ENCODE measurements around the gene KNDC1.

KNDC1 gene

GRCh38 chr10:133266056-133266795 lies 106.2 kb downstream of the KNDC1 start:
- no peak for DNase-seq

DNA sequence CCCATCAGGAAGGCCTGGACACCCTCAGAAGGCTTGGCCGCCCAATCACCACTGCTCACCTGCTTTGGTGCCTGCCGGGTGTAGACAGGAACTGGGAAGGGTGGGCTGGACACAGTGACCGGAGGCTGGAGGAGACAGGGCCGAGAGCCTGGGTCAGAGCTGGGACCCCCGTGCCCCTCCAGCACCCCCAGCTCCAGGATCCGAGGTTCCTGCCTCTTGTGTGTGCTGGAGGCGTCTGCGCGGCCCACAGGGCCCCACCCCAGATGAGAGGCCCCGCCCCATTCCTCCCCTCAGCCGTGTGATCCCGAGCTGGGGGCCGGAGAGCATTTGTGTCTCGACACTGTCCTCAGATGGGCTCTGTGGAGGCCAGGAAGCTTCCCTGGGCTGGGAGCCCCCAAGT lies 107.3 kb downstream of the KNDC1 start:
- DNase-seq: no peak

GRCh38 chr10:133267829-133268228 lies 107.8 kb downstream of the KNDC1 start:
- DNase-seq: no peak

DNA sequence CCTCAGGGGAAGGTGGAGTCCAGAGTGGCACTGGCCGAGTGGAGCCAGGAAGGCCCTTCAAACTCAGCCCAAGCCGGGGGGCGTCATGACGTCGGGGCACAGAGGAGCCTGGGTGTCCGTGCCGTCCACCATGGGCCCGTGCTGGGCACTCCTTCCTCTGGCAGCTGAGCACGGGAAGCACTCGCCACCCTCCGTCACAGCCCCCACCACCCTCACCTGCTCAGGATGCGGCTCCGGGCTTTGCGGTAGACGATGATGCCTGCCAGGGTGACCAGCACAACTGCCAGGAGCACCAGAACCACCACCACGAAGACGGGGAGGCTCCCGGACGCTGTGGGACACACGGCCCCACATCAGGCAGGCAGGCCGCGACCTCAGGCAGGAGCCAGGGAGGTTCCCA lies 108.5 kb downstream of the KNDC1 start:
- no peak for DNase-seq

GRCh38 chr10:133269367-133269766 lies 109.3 kb downstream of the KNDC1 start:
- no peak for DNase-seq

DNA sequence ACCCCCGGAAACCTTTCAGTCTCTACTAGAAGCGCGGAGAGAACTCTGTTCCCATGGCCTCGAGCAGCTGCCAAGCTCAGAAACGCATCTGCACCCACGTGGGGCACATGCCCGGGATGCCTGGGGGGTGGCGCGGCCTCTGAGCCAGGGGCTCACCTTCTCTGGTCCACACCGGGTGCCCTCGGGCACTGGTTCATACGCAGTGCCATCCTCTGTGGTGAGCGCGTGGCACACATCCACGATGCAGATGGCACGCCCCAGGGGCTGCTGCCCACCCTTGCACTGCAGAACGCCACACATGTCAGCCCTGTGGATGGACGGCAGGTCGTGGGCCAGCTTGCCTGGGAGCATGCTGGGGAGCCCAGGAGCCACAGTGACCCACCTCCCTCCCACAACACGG lies 110.2 kb downstream of the KNDC1 start:
- DNase-seq: no peak

GRCh38 chr10:133270773-133271297 lies 110.8 kb downstream of the KNDC1 start:
- DNase-seq: no peak

- no peak for DNase-seq
These were observed 111.7 kb downstream of the KNDC1 start for GRCh38 chr10:133271521-133272300.

GRCh38 chr10:133272301-133272963 lies 112.4 kb downstream of the KNDC1 start:
- no peak for DNase-seq

GRCh38 chr10:133272964-133273420 lies 113.0 kb downstream of the KNDC1 start:
- no peak for DNase-seq

DNA sequence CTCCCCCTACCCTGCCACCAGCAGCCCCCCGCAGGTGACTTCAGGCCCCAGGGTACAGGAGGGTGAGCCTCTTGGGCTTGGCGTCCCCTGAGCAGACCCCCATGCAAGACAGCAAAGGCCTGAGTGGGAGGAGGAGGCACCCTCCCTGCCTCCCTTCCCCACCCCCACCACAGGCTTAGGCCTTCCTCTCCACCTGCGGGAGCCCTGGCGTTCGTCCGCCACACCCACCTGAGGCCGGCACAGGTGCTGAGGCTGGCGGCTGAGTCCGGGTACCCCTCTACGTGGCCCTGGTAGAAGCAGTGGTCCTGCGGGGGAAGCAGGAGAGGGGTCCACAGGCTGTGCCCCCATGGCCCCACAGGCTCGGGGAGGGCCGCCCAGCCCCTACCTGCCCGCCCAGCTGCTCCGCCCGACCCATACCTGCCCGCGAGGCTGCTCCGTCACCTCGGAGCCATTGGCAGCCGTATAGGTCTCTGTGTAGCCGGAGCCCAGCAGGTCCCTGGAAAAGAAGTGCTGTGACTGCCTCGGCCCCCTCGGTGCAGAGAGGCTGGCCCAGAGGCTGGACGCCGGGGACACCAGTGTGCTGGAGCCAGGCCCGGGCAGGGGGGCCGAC lies 113.6 kb downstream of the KNDC1 start:
- DNase-seq: no peak

- DNase-seq: peak; percentile 80 to 88
These were observed 115.0 kb downstream of the KNDC1 start for GRCh38 chr10:133274751-133275683.

- peak in 1 of 2 experiments; percentile 37 for DNase-seq
These were observed 115.7 kb downstream of the KNDC1 start for GRCh38 chr10:133275684-133276092.
